Activated T-cell treated with anti-CD3 and anti-CD28 coated beads for 48 hours (primary cell): ENCODE data around the gene CPLX1.
"Not testable (repeated sequence)": the region's sequence is repeated elsewhere in the genome, so short reads cannot be mapped to it uniquely, and the experiment has no call there.

ENCODE experiments used
- DNase-seq: peaks from one replicate; pipeline ENCODE4 v3.0.0-alpha.2; 2020; ENCODE audit warnings: low read depth

CPLX1 gene

DNA sequence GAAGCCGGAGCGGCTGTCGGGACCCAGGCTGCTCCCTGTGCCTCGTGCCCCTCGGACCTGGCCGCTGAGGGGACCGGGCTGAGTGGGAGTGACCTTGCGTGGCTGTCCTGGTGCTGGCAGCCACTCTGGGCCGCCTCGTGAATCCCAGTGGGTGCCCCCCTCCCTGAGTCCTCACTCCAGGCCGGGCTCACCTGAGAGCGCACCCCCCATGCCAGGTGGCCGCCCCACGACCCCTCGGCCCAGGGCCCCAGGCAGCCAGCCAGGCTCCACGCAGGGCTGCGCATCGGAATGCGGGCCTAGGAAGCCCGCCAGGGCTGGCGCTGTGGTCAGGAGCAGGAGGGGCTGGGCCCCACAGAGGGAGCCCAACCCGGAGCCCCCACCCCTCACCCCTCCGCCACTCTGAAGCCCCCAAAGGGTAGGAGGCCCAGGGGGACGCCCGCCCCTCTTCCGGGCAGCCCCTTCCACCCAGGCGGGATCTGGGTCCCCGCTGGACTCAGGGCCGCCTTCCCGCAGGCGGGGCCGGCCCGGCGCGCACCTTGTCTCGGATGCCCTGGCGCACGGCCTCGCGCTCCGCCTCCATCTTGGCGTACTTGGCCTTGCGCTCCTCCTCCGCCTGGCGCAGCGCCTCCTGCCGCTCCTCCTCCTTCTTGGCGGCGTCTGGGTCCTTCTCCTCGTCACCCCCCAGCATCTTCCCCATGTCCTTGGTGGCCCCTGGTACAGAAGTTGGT is 33.9 kb downstream of the CPLX1 start:
- peak; percentile 40 for DNase-seq

DNA sequence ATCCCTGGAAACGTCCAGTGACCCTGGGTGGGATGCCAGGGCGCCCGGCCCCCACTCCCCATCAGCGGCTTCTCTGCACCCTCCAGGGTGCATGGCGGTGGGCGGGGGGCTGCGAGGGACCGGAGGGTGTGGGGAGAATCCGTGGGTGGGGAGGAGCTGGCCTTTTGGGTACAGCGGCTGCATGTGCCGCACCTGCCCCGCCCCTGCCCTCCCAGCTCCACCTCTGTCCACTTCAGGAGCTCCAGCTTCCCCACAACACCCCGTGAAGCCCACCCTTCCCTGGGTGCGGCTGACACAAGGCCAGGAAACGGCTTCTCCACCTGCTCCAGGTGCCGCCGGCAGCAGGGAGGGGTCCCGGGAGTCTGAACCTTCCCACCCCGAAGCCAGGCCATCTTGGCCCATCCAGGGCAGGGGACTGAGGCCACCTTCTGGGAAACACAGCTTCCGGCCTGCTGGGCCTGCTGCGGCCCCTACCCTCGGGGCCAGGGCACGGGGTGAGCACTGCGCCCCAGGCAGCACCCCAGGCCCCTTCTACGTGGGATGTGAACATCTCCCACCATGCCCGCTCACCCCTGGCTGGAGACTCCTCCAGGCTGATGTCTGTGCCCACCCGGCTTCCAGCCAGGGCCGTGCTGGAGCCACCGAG is 34.6 kb downstream of the CPLX1 start:
- no peak for DNase-seq

DNA sequence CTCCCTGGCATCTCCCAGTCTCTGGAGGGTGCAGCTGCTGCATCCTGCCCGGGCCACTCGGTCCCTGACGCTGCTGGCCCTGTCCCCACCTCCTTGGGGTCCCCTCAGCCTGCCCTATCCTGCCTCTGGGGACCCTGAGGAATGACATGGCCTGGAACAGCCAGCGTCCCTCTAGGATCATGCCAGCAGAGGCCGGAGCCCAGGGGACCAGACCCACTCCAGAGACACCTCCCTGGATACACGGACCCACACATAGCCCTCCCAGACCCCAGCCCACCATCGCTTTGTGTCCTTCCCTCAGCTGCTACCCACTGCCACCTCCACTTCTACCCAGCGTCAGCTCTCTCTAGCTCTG is 35.5 kb downstream of the CPLX1 start:
- no peak for DNase-seq

DNA sequence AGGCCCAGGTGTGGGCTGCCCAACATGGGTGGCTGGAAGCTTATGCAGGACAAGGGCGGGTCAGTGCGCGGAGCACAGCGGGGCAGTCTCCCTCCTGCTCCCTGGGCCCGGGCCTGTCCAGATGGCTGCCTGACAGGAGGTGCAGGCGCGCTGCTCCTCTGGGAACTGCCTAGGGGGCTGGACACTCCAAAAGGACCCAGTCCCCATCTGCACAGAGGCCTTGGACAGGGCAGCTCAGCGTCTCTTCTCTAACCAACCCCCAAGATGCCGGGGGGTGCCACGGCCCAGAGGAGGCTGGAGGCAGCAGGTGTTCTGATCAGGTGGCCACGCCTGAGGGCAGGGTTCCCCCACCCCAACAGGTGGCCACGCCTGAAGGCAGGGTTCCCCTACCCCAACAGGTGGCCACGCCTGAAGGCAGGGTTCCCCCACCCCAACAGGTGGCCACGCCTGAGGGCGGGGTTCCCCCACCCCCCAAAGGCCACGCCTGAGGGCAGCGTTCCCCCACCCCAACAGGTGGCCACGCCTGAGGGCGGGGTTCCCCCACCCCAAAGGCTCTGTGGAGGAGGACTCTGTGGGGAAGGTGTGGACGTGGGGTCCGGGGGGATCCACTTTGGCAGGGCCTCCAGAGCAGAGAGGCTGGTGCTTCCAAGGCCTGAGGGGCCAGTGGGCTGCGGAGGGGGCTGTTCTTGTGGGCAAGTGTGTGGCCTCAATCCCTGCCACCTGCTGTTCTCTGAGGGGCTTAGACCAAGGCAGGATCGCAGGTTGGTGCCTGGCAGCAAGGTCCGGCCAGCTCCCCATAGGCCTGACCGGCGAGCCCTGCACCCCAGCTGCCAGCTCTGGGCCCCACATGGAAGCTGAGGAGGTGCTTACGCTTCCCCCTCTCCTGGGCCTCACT is 36.1 kb downstream of the CPLX1 start:
- no peak for DNase-seq

DNA sequence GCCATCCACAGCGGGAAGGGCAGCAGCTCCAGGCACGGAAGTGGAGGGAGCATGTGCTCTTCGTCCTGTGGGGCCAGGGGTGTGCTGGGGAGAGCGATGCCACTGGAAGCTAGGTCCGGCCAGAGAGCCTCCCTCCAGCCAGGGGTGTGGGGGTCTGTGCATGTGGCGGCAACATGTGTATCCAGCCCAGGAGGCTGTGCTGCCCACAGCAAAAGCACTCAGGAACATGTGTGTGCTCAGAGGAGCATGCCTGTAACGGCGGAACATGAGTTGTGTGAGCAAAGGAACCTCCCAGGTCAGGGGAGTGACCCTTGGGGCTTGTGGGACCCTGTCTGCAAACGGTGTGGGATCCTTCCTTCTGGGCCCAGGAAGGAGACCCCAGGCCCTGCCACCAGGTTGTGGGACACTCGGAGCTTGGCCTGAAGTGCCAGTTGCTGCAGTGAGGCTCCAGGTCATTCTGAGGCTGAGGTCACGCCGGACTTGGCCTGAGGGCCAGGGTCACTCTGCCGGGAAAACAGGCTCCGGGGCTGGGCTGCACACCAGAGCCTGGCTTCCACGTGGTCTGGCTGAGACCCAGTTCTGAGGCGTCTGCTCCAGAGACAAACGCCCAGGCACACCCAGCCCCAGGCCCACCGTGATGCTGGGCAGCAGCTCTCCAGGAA is 37.2 kb downstream of the CPLX1 start:
- no peak for DNase-seq

DNA sequence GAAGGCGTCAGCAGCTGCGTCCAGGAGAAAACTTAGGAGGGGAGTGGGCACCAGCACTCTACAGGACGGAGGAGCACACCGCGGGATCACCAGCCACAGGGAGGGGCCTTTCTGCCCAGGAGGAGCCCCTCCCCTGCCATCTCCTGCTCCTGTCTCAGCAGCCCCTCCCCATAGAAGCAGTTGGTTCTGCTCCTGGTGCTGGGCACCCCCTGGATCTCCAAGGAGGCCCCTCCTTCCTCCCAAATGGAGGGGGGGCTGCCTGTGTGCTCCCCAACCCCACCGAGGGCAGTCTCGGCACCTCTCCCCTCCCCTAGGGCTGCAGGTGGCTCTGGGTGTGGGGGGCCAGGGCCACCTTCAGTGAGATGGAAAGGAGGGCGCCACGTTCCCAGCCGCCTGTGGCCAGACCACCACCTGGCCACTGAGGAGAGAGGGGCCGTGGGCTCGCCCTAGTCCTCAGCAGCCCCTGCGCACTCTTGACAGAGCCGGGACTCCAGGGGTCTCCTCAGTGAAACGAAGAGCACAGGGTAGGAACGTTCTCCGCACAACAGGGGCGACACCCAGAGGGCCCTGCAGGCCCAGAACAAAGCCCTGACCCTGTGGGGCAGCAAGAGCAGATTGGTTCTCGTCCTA is 37.8 kb downstream of the CPLX1 start:
- DNase-seq, result no peak

DNA sequence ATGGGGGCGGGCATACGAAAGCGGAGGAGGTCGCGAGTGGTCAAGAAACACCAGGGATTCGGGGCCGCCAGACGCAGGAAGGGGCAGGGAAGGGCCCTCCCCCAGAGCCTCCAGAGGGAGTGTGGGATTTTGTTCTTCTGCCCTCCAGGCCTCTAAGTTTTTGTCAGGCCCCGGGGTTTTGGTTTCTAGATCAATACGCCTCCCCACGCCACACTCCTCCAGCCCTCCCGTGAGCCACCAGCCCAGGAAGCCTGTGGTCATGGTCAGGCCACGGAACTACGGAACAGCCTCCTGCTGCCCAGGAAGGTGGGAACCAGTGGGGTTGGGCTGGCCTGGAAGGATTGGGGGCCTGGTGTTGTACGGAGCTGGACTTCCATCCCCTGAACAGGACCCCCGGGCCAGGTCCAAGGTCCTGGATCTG is 38.4 kb downstream of the CPLX1 start:
- DNase-seq, result no peak

DNA sequence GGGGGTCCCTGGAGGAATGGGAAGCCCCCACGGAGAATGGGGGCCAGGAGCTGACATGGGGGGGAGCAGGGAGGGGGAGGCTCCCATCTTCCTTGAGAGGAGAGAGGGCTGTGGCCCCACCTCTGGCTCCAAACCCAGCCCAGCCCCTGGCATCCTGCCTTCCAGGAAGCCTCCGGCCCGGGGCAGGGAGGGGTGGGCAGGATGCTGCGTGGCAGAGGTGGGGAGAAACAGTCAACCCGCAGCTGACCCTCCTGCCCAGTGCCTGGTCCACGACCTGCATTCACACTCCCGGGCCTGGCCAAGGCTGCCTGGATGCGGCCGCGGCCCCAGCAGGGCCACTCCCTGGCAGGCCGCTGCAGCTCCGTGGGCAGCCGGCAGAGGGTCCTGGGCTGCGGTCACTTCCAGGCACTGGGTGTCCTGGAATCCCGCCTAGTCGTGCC is 39.0 kb downstream of the CPLX1 start:
- DNase-seq, result no peak

DNA sequence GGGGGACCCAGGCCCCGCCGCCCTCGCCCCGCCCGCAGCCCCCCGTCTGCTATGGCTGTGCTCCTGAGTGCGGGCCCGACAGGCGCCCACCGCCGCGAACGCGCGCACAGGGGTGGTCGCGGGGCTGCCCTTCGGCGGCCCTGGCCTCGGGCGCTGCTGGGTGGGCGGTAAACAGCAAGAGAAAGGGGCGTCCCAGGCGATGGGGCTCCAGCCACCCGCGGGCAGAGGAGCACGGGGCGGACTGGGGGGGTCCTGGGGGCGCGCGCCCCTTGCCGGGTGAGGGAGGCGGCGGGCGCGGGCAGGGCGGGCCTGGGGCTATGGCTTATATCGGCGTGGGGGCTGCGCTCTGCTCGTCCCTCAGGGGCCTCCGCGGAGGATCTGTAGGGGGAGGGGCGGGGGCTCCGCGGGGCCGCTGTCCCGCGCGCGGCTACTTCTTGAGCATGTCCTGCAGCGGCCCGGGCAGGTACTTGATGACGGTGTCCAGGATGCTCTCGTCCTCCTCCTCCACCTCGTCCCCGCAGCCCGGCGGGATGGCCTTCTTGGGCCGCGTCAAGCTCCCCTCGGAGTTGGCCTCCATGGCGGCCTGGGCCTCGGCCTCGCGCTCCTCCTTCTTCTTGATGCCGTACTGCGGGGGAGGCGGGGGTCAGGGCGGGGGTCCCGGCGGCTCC is 39.7 kb downstream of the CPLX1 start:
- no peak for DNase-seq

DNA sequence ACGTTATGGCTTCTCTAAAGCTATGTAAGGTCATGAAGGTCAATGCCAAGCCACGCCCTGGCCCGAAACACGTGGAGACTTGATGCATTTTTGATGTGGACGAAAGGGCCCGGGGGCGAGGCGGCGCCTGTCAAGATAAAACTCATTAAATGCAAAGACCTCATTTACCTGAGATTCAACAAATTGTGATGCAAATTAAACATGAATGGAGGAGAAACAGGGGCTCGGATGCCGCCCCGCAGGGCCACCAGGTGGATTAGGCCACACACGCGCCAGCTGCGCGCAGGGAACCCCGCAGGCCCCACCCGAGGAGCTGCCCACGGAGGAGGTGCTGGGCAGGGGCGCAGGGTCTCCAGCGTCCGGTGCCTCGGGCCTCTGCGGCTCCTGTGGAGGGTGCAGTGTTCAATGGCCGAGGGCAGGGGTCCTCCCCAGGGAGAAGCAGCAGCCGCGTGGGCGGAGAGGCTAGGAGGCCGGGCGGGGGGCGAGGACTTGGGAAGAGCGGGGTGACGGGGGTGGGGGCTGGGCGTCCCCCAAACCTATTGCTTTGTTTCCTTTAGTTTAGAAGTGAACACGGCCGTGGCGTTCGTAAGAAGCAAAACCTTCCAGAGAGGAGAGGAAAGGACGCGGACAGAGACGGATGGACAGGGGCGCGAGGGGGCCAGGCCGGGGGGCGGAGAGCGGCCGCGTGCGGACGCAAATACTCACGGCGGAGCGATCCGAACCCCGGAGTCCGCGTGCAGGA is 40.4 kb downstream of the CPLX1 start:
- DNase-seq, result no peak

DNA sequence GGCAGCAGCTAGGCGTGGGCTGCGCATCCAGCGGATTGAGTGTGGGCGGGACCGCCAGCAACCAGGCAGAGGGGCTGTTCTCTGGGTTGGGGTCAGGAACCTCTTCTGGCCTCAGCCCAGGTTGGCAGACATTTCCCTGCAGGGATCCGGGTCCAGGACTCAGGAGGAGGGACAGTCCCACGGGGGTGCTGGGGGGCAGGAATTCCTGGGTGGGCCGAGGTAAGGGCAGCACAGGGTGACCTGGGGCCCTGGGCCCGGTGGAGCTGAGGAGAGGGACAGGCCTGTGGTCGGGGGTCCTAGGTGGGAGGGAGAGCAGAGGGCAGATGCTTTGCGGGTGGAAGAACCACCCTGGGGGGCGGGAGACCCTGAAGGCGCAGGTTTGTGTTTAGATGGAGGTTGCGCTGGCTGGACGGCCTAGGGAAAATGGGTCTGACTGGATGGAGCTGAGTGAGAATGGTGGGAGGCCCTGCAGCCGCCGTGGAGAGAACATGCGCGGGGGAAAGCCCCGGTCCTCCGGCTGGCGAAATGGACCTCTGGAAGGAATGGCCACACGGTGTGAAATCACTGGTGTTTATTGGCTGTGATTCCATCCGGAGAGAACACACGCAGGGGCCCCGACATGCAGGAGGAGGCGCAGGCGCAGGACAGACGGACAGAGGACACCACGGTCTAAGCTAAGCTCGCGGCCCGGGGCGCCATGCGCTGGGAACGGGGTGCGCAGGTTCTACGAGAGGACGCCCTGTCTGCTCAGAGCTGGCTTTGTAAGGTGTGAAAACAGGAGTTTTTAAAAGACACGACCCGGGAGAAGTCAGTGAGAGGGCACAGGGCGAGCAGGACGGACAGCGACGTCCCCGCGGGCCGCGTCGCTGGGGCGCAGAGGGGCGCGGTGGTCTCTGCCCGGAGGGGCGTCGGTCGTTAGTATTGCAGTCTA is 41.3 kb downstream of the CPLX1 start:
- DNase-seq, result no peak

DNA sequence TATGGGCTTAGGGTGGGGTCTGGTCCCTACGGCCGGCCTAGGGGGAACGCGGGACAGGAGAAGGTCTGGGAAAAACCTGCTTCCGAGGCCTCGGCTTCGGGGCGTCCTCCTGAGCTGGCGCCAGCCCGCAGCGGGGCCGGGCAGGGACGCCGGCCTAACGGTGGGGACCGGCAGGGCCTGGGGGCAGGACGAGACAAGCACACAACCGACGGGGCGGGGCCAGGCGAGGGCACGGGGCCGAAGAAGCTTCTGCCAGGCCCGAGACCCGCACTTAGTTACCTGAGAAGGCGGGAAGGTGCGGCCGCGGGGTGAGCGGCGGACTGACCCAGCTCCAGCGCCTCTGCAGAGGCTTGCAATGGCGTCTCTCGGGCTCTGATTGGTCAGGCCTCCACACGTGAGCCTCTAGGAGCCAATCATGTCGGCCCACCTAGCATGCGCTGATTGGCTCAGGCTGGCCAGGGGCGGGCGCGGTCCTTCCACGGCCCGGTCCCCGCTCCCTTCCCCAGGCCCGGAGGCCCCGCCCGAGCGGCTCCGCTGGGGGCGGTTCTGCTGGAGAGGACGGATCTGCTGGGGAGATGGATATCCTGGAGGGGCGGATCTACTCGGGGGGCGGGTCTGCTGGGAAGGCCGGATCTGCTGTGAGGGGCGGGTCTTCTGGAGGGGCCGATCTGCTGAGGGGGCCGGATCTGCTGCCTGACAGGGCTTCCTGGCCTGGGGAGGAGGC is 44.3 kb downstream of the CPLX1 start:
- peak; percentile 99 for DNase-seq

DNA sequence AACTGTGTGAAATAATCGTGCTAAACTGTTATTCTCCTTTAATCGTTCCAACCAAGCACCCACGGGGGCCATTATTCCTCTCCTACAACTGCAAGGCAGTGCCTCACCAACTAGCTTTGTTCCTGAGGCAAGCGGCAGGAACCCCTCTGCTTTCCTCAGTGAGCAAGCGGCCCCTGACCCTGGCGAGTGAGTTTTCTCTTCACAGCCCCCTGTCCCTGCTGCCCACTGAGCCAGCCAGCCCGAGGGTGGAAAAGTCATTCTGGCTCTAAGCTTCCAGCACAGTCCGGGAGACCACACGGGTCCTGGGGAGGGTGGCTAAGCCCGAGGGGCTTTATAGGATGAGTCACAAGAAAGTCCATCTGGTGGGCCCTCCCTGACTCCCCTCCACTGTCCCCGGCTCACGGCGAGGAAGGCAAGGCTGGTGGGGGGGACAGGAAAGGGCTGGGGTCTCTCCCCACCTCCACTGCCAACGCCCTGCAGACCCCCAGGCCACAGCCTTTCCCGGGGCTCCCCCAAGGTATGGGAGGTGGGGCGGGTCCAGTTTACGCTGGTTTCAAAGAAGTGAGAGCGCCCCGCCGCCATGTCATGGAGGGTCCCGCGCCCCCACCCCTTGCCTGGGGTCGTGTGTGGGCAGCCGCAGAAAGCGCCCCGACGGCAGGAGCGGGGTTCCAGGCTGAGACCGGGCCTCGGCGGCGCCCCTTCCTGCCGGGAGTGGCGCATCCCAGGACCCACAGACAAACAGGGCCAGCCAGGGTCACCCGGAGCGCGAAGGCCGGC is 45.0 kb downstream of the CPLX1 start:
- DNase-seq, result no peak

DNA sequence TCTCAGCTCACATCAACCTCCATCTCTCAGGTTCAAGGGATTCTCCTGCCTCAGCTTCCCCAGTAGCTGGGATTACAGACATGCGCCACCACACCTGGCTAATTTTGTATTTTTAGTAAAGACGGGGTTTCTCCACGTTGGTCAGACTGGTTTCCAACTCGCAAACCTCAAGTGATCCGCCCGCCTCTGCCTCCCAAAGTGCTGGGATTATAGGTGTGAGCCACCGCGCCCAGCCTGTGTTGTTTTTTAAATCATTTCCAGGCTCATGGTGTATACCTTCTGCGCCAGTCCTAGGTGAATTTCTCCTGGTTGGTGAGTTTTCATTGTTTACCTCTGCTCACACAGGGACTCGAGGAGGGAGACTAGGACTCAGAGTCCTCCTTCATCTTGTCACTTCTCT is 45.7 kb downstream of the CPLX1 start:
- DNase-seq, result not testable (repeated sequence)

DNA sequence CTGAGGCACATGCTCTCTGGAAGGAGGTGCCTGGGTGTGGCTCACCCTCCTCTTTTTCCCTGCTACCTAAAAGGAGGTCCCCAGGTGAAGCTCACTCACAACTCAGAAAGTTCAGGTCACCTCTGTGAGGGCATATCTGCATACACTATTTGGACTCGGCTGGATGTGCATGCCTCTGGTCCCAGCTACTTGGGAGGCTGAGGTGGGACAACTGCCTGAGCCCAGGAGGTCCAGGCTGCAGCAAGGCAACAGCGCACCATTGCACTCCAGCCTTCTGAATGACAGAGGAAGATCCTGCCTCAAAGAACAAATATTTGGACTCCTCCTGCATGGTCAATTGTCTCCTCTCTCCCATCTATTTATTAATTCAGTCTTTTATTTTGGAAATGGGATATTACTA is 46.4 kb downstream of the CPLX1 start:
- DNase-seq, result no peak

DNA sequence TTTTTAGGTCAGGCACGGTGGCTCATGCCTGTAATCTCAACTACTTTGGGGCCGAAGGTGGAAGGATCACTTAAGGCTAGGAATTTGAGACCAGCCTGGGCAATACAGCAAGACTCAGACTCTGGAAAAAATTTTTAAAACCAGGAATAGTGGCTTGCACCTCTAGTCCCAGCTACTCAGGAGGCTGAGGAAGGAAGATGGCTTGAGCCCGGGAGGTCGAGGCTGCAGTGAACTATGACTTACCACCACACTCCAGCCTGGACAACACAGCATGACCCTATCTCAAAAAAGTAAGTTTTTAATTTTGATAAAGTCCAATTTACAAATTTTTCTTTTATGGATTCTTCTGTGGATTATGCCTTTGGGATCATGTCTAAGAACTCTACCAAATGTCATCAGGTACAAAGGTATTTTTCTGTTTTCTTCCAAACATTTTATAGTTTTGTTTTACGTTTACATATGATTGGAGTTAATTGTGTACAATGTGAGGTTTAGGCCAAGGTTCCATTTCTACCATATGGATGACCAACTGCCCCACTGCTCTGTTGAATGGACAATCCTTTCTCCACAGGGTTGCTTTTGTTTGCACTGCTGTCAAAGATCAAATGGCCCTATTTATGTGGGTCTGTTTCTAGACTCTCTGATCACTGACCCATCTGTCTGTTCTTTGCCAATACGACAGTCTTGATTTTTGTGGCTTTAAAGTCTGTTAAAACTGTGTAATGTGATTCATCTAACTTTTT is 48.2 kb downstream of the CPLX1 start:
- DNase-seq, result no peak

DNA sequence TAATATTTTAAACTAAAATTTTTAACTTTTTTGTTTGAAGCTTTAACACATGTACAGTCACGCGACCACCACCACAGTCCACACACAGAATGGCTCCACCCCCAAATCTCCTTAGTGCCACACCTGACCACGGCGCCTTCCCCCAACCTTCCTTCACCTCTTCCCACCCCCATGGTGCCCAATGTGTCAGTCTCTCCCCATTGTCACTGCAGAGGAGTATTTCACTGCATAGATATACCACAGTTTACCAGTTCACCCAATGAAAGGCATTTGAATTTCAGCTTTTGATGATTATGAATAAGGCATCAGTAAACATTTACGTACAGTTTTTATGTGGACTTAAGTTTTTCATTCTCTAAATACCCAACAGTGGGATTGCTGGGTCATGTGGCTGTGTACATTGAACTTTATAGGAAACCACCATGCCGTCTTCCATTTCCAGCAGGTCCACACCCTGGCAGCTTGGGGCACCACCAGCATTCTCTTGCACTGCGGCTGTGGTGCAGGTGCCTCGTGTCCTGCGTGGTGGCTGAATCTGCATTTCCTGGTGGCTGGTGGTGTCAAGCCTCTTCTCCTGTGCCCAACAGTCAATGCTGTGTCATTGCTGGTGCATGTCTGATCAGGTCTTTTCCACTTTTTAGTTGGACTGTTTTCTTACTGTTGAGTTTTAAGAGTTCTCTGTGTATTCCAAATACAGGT is 49.0 kb downstream of the CPLX1 start:
- DNase-seq, result no peak
